HCT116 (cell line): Measurements from ENCODE around the gene SIRT6. TPM values are rescaled to one million over a fixed set of nuclear protein-coding genes. Genes with fewer than 3 reads are reported as not detected.

Experiments
- ATAC-seq: fragments of 200-7000 bp; cut with Tn5 transposase; 2 replicates; pipeline ENCODE4 v1.9.1; 2020; ENCODE audit warnings: mild to moderate bottlenecking, moderate library complexity
- BruUV-seq: library from RNA; stranded (reverse); fragments of 400-500 nt; replicated peaks from 2 replicates; lab custom pipeline; 2021; lab: Mats Ljungman, UMichigan
- CTCF ChIA-PET: fragments of 300-600 bp; sonication (Branson Sonifier 250); formaldehyde crosslinking; loops from one replicate; lab custom pipeline; 2021; ENCODE audit warnings: antibody characterized with exemption; lab: Charles Lee
- POLR2A ChIA-PET: fragments of 300-600, 350-600 bp; sonication (Branson Sonifier 250); formaldehyde crosslinking; loops from one replicate; lab custom pipeline; 2021; ENCODE audit warnings: antibody characterized with exemption; lab: Charles Lee
- RAD21 ChIA-PET, 2 experiments: fragments of 300-600 bp; sonication (Branson Sonifier 250); formaldehyde crosslinking; loops; one replicate each; lab custom pipeline; 2023; ENCODE audit warnings: low total read pairs in 2 of 2; ENCODE audit not compliant: uncharacterized antibody in 2 of 2, unreplicated experiment in 2 of 2, low non-redundant PET in 1 of 2; lab: Charles Lee
- DNase-seq: peaks from one replicate; pipeline ENCODE4 v3.0.0-alpha.2; 2010; ENCODE audit warnings: low read depth, low spot score
- H2AFZ ChIP-seq: fragments of 200-600 bp; shearing (Covaris generic), sonication (generic); 2 replicates; pipeline ENCODE4 v1.6.1; 2017; ENCODE audit warnings: low read depth, mixed run types, mixed read lengths, antibody characterized with exemption, low read length; ENCODE audit not compliant: poor library complexity, severe bottlenecking
- H3K27ac ChIP-seq: 2 replicates; pipeline ENCODE4 v1.5.1; 2012; ENCODE audit warnings: low read depth, low read length
- H3K27me3 ChIP-seq: fragments of 200-600 bp; sonication (generic); 2 replicates; pipeline ENCODE4 v1.6.1; 2016; ENCODE audit warnings: mixed run types, low read length, mixed read lengths; ENCODE audit not compliant: insufficient read depth
- H3K36me3 ChIP-seq, 2 experiments: fragments of 200-500 bp in 1 of 2; fragments of 200-600 bp in 1 of 2; sonication (Bioruptor generic) in 1 of 2; sonication (generic) in 1 of 2; 2 replicates each; pipeline versions ENCODE4 v1.5.1 to v1.6.1; 2014 to 2016; ENCODE audit warnings: low read length in 2 of 2, inconsistent platforms in 1 of 2, mixed read lengths in 1 of 2, mixed run types in 1 of 2; ENCODE audit not compliant: insufficient read depth in 2 of 2, control insufficient read depth in 1 of 2
- H3K4me1 ChIP-seq, 2 experiments: fragments of 200-600 bp in 1 of 2; sonication (generic) in 1 of 2; 2 replicates each; pipeline versions ENCODE4 v1.5.1 to v1.6.1; 2012 to 2017; ENCODE audit warnings: low read length in 2 of 2, inconsistent platforms in 1 of 2, mild to moderate bottlenecking in 1 of 2, mixed read lengths in 1 of 2, mixed run types in 1 of 2, moderate library complexity in 1 of 2; ENCODE audit not compliant: insufficient read depth in 2 of 2, control insufficient read depth in 1 of 2
- H3K4me2 ChIP-seq: fragments of 200-600 bp; sonication (generic); 2 replicates; pipeline ENCODE4 v1.6.1; 2017; ENCODE audit warnings: mixed run types, low read length, mixed read lengths
- H3K4me3 ChIP-seq, 2 experiments: fragments of 200-600 bp in 1 of 2; sonication (generic) in 1 of 2; replicated peaks in 1 of 2; 2 replicates each; pipeline ENCODE4 v1.5.1; 2011 to 2016; ENCODE audit warnings: low read length in 2 of 2, control low read depth in 1 of 2, low read depth in 1 of 2, mild to moderate bottlenecking in 1 of 2, mixed read lengths in 1 of 2, mixed run types in 1 of 2
- H3K79me2 ChIP-seq: fragments of 200-600 bp; sonication (generic); 2 replicates; pipeline ENCODE4 v1.6.1; 2017; ENCODE audit warnings: mild to moderate bottlenecking, mixed run types, low read length, moderate library complexity, mixed read lengths; ENCODE audit not compliant: insufficient read depth
- H3K9ac ChIP-seq: fragments of 200-600 bp; sonication (generic); 2 replicates; pipeline ENCODE4 v1.6.1; 2016; ENCODE audit warnings: low read length, mixed read lengths
- H3K9me2 ChIP-seq: fragments of 200-600 bp; sonication (generic), shearing (Covaris generic); 2 replicates; pipeline ENCODE4 v1.6.1; 2017; ENCODE audit warnings: mixed run types, mild to moderate bottlenecking, moderate library complexity; ENCODE audit not compliant: insufficient read depth
- H3K9me3 ChIP-seq, 2 experiments: fragments of 200-500 bp in 1 of 2; fragments of 200-600 bp in 1 of 2; sonication (Bioruptor generic) in 1 of 2; sonication (generic) in 1 of 2; 2 replicates each; pipeline ENCODE4 v1.6.1; 2014 to 2017; ENCODE audit warnings: low read length in 2 of 2, mixed read lengths in 2 of 2, inconsistent platforms in 1 of 2, low read depth in 1 of 2, mild to moderate bottlenecking in 1 of 2, mixed run types in 1 of 2, moderate library complexity in 1 of 2; ENCODE audit not compliant: control insufficient read depth in 1 of 2, insufficient read depth in 1 of 2
- H4K20me1 ChIP-seq: fragments of 200-600 bp; sonication (generic), shearing (Covaris generic); 2 replicates; pipeline ENCODE4 v1.6.1; 2017; ENCODE audit warnings: mixed run types, mild to moderate bottlenecking, moderate library complexity; ENCODE audit not compliant: insufficient read depth
- CEBPB ChIP-seq: IDR thresholded peaks from 2 replicates; pipeline ENCODE4 v1.6.1; 2012; ENCODE audit warnings: low read depth
- EGR1 ChIP-seq: IDR thresholded peaks from 2 replicates; pipeline ENCODE4 v1.6.1; 2012; ENCODE audit warnings: low read depth
- ELF1 ChIP-seq: IDR thresholded peaks from 2 replicates; pipeline ENCODE4 v1.6.1; 2012; ENCODE audit warnings: low read depth, borderline replicate concordance
- EZH2 ChIP-seq: fragments of 200-600 bp; sonication (generic); IDR thresholded peaks from 2 replicates; pipeline ENCODE4 v1.6.1; 2017; ENCODE audit warnings: antibody characterized with exemption, mixed run types
- FOSL1 ChIP-seq: IDR thresholded peaks from 2 replicates; pipeline ENCODE4 v1.6.1; 2012; ENCODE audit warnings: low read depth
- JUND ChIP-seq: IDR thresholded peaks from 2 replicates; pipeline ENCODE4 v1.6.1; 2012
- POLR2A ChIP-seq: IDR thresholded peaks from 2 replicates; pipeline ENCODE4 v1.7.0; 2011; ENCODE audit warnings: borderline replicate concordance; ENCODE audit not compliant: insufficient read depth, insufficient read length; ENCODE audit errors: extremely low read depth
- POLR2AphosphoS5 ChIP-seq: IDR thresholded peaks from 2 replicates; pipeline ENCODE4 v1.6.1; 2011; ENCODE audit warnings: mild to moderate bottlenecking, low read depth, low read length, moderate library complexity
- RAD21 ChIP-seq: IDR thresholded peaks from 2 replicates; pipeline ENCODE4 v1.6.1; 2012; ENCODE audit warnings: low read depth, mild to moderate bottlenecking
- SIN3A ChIP-seq: IDR thresholded peaks from 2 replicates; pipeline ENCODE4 v1.6.1; 2012; ENCODE audit warnings: low read depth
- SRF ChIP-seq: IDR thresholded peaks from 2 replicates; pipeline ENCODE4 v1.6.1; 2012; ENCODE audit warnings: low read depth
- TCF7L2 ChIP-seq: IDR thresholded peaks from 2 replicates; pipeline ENCODE4 v1.7.0; 2011; ENCODE audit warnings: borderline replicate concordance, inconsistent platforms; ENCODE audit not compliant: insufficient read depth, insufficient read length; ENCODE audit errors: extremely low read depth
- YY1 ChIP-seq: IDR thresholded peaks from 2 replicates; pipeline ENCODE4 v1.6.1; 2011; ENCODE audit warnings: low read length, low read depth, moderate library complexity, mild to moderate bottlenecking; ENCODE audit not compliant: insufficient replicate concordance; ENCODE audit errors: extremely low read depth
- ZFX ChIP-seq: fragments of 450-650 bp; IDR thresholded peaks from 2 replicates; pipeline ENCODE4 v1.6.1; 2017
- ZNF274 ChIP-seq: fragments of 200-500 bp; sonication (Bioruptor generic); IDR thresholded peaks from 2 replicates; pipeline ENCODE4 v1.6.1; 2014; ENCODE audit warnings: mild to moderate bottlenecking, low read depth, low read length, inconsistent platforms
- intact Hi-C: fragments of 100-400 bp; cut with micrococcal nuclease; formaldehyde crosslinking; loops from 2 replicates; pipeline ENCODE4 v1.10.0; 2022
- total RNA-seq: library from RNA; stranded (reverse); gene quantifications from one replicate; pipeline ENCODE4 v1.2.1, GENCODE V29; 2021; ENCODE audit not compliant: unreplicated experiment
- TF ChIP-seq, protein P1 (sequence below): IDR thresholded peaks from 2 replicates; pipeline ENCODE4 v1.6.1; 2012
- TF ChIP-seq, protein P2 (sequence below): IDR thresholded peaks from 2 replicates; pipeline ENCODE4 v1.6.1; 2012
- TF ChIP-seq, protein P3 (sequence below), 3 experiments: fragments of 200-600 bp in 1 of 3; sonication (generic) in 1 of 3; IDR thresholded peaks in 2 of 3; conservative IDR thresholded peaks in 1 of 3; 2 replicates each; pipeline ENCODE4 v1.5.1; 2012 to 2017; ENCODE audit warnings: low read depth in 2 of 3, low read length in 2 of 3, antibody characterized with exemption in 1 of 3, borderline replicate concordance in 1 of 3, control low read depth in 1 of 3, mild to moderate bottlenecking in 1 of 3, mixed read lengths in 1 of 3, mixed run types in 1 of 3, moderate library complexity in 1 of 3; ENCODE audit not compliant: insufficient read depth in 1 of 3
- TF ChIP-seq, protein P4 (sequence below): IDR thresholded peaks from 2 replicates; pipeline ENCODE4 v1.6.1; 2012; ENCODE audit warnings: low read depth

SIRT6 gene
- total RNA-seq, 1 experiment from 2014 or later, result 36.3 TPM

DNA sequence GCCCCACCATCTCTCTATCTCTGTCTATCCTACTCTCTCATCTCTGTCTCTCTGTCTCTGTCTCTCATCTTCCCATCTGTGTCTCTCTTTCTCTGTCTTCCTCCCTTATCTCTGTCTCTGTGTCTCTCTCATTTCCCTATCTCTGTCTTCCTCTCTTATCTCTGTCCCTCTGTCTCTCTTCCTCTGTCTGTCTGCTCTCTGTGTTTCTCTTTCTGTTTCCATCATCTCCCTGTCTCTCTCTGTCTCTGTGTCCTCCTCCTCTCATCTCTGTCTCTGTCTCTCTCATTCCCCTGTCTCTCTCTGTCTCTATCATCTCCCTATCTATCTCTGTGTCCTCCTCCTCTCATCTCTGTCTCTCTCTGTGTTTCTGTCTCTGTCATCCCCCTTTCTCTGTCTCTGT is 45.4 kb upstream of the SIRT6 start:
- Histone ChIP-seq H3K27me3 (no peaks in the 10 kb centered on the region), H3K27ac (no peak overlapping the region), H3K9me3 (no peaks in the 10 kb centered on the region), H3K4me3 (no peak overlapping the region), H3K79me2 (no peaks in the 10 kb centered on the region), H3K4me2 (no peak overlapping the region), H3K4me1 (peaks cover 7 to 20% of the 10 kb centered on the region in 2 experiments; a peak in 3 of 4 replicates), H3K36me3 (no peaks in the 10 kb centered on the region), H3K9me2 (no peaks in the 10 kb centered on the region), H3K9ac (no peak overlapping the region), H2AFZ (no peak overlapping the region), H4K20me1 (no peaks in the 10 kb centered on the region)
- TF ChIP-seq, protein P1, sequence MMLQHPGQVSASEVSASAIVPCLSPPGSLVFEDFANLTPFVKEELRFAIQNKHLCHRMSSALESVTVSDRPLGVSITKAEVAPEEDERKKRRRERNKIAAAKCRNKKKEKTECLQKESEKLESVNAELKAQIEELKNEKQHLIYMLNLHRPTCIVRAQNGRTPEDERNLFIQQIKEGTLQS, result no peak
- TF ChIP-seq POLR2A (no peak), JUND (no peak), FOSL1 (no peak), TCF7L2 (no peak), ZNF274 (no peak), EGR1 (no peak), RAD21 (no peak), SIN3A (no peak), CEBPB (no peak), SRF (no peak), YY1 (no peak), ZFX (no peak), ELF1 (no peak), POLR2AphosphoS5 (no peak), EZH2 (no peak)
- TF ChIP-seq, protein P2, sequence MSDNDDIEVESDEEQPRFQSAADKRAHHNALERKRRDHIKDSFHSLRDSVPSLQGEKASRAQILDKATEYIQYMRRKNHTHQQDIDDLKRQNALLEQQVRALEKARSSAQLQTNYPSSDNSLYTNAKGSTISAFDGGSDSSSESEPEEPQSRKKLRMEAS, result no peak
- TF ChIP-seq, protein P3, sequence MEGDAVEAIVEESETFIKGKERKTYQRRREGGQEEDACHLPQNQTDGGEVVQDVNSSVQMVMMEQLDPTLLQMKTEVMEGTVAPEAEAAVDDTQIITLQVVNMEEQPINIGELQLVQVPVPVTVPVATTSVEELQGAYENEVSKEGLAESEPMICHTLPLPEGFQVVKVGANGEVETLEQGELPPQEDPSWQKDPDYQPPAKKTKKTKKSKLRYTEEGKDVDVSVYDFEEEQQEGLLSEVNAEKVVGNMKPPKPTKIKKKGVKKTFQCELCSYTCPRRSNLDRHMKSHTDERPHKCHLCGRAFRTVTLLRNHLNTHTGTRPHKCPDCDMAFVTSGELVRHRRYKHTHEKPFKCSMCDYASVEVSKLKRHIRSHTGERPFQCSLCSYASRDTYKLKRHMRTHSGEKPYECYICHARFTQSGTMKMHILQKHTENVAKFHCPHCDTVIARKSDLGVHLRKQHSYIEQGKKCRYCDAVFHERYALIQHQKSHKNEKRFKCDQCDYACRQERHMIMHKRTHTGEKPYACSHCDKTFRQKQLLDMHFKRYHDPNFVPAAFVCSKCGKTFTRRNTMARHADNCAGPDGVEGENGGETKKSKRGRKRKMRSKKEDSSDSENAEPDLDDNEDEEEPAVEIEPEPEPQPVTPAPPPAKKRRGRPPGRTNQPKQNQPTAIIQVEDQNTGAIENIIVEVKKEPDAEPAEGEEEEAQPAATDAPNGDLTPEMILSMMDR (IDR thresholded peaks at IDR 0.05 in 2 of 3, conservative IDR thresholded peaks at IDR 0.05 in 1 of 3; ENCODE audit: borderline replicate concordance in 1 of 3, insufficient read depth in 1 of 3, low read depth in 2 of 3, low read length in 2 of 3), result no peak
- TF ChIP-seq, protein P4, sequence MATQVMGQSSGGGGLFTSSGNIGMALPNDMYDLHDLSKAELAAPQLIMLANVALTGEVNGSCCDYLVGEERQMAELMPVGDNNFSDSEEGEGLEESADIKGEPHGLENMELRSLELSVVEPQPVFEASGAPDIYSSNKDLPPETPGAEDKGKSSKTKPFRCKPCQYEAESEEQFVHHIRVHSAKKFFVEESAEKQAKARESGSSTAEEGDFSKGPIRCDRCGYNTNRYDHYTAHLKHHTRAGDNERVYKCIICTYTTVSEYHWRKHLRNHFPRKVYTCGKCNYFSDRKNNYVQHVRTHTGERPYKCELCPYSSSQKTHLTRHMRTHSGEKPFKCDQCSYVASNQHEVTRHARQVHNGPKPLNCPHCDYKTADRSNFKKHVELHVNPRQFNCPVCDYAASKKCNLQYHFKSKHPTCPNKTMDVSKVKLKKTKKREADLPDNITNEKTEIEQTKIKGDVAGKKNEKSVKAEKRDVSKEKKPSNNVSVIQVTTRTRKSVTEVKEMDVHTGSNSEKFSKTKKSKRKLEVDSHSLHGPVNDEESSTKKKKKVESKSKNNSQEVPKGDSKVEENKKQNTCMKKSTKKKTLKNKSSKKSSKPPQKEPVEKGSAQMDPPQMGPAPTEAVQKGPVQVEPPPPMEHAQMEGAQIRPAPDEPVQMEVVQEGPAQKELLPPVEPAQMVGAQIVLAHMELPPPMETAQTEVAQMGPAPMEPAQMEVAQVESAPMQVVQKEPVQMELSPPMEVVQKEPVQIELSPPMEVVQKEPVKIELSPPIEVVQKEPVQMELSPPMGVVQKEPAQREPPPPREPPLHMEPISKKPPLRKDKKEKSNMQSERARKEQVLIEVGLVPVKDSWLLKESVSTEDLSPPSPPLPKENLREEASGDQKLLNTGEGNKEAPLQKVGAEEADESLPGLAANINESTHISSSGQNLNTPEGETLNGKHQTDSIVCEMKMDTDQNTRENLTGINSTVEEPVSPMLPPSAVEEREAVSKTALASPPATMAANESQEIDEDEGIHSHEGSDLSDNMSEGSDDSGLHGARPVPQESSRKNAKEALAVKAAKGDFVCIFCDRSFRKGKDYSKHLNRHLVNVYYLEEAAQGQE, result no peak
- intact Hi-C loops, result no loop called here
- ChIA-PET RAD21 (no interaction called here), CTCF (no interaction called here), POLR2A (no interaction called here)
- no TSS peak for BruUV-seq
- ATAC-seq (no peak), DNase-seq (no peak)
